Measurements from ENCODE around the gene ZCCHC14. TPM values are rescaled to one million over a fixed set of nuclear protein-coding genes. Genes with fewer than 3 reads are reported as not detected.
"Not testable (repeated sequence)": the region's sequence is repeated elsewhere in the genome, so short reads cannot be mapped to it uniquely, and the experiment has no call there.

The ZCCHC14 gene
- total RNA-seq, 1 donor from 2014 or later: 50.4 TPM

DNA sequence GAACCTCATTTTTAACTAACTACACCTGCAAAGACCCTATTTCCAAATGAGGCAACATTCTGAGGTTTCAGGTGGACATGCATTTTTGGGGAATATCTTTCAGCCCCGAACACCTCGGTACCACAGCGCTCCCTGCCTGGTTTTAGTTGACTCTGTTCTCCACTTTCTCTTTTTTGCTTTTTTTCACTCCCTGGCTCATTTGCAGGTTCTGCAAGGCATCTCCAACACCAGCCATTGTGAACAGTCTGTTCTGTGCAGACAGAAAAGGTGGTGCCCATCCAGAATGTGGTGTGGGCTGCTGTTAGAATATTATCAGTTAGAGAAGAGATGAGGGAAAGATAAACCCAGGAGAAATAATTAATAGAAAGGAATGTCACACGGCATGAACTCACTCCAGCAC lies 32.5 kb upstream of the ZCCHC14 start:
- Mint-ChIP-seq H3K4me1 (ENCODE audit: unreplicated experiment) (no peaks in the 10 kb centered on the region), H3K36me3 (ENCODE audit: low read depth, unreplicated experiment) (no peaks in the 10 kb centered on the region), H3K4me3 (ENCODE audit: unreplicated experiment) (no peak overlapping the region), H3K27ac (ENCODE audit: unreplicated experiment) (no peak overlapping the region), H3K27me3 (ENCODE audit: unreplicated experiment) (no peaks in the 10 kb centered on the region), H3K9me3 (ENCODE audit: unreplicated experiment) (no peaks in the 10 kb centered on the region)
- DNase-seq (ENCODE audit: low spot score): no peak
- TF ChIP-seq, protein P1, sequence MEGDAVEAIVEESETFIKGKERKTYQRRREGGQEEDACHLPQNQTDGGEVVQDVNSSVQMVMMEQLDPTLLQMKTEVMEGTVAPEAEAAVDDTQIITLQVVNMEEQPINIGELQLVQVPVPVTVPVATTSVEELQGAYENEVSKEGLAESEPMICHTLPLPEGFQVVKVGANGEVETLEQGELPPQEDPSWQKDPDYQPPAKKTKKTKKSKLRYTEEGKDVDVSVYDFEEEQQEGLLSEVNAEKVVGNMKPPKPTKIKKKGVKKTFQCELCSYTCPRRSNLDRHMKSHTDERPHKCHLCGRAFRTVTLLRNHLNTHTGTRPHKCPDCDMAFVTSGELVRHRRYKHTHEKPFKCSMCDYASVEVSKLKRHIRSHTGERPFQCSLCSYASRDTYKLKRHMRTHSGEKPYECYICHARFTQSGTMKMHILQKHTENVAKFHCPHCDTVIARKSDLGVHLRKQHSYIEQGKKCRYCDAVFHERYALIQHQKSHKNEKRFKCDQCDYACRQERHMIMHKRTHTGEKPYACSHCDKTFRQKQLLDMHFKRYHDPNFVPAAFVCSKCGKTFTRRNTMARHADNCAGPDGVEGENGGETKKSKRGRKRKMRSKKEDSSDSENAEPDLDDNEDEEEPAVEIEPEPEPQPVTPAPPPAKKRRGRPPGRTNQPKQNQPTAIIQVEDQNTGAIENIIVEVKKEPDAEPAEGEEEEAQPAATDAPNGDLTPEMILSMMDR (IDR thresholded peaks at IDR 0.05; ENCODE audit: unreplicated experiment): no peak

DNA sequence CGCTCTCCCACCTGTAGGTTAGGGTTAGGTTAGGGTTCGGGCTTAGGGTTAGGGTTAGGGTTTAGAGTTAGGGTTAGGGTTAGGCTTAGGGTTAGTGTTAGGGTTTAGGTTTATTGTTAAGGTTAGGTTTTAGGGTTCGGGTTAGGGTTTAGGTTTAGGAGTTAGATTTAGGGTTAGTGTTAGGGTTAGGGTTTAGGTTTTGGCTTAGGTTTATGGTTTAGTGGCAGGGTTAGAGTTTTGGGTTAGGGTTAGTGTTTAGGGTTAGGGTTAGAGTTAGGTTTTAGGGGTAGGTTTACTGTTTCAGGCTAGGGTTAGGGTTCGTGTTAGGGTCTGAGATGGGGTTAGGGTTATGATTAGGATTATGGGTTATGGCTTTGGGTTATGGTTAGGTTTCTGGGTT lies 31.6 kb upstream of the ZCCHC14 start:
- TF ChIP-seq, protein P1 (IDR thresholded peaks at IDR 0.05; ENCODE audit: unreplicated experiment): no peak
- Mint-ChIP-seq H3K4me1 (ENCODE audit: unreplicated experiment) (no peaks in the 10 kb centered on the region), H3K36me3 (ENCODE audit: low read depth, unreplicated experiment) (no peaks in the 10 kb centered on the region), H3K27me3 (ENCODE audit: unreplicated experiment) (no peaks in the 10 kb centered on the region), H3K4me3 (ENCODE audit: unreplicated experiment) (no peak overlapping the region), H3K9me3 (ENCODE audit: unreplicated experiment) (no peaks in the 10 kb centered on the region), H3K27ac (ENCODE audit: unreplicated experiment) (no peak overlapping the region)
- no peak for DNase-seq (ENCODE audit: low spot score)

DNA sequence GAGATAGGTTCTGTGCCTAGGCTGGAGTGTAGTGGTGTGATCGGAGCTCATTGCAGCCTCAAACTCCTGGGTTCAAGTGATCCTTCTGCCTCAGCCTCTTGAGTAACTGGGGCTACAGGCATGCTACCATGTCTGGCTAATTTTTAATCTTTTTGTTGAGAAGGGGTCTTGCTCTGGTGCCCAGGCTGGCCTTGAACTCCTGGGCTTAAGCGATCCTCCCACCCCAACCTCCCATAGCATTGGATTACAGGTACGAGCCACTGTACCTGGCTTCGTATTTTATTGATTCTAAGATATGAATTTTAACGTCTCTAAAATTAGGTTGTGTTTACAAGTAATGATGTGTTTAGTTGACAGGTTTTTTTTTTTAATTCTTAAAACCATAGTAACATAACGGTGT lies 30.8 kb upstream of the ZCCHC14 start:
- not testable (repeated sequence) for H3K27ac Mint-ChIP-seq (ENCODE audit: unreplicated experiment); H3K36me3 Mint-ChIP-seq (ENCODE audit: low read depth, unreplicated experiment); H3K4me3 Mint-ChIP-seq (ENCODE audit: unreplicated experiment); H3K9me3 Mint-ChIP-seq (ENCODE audit: unreplicated experiment); DNase-seq (ENCODE audit: low spot score); H3K4me1 Mint-ChIP-seq (ENCODE audit: unreplicated experiment); H3K27me3 Mint-ChIP-seq (ENCODE audit: unreplicated experiment)

DNA sequence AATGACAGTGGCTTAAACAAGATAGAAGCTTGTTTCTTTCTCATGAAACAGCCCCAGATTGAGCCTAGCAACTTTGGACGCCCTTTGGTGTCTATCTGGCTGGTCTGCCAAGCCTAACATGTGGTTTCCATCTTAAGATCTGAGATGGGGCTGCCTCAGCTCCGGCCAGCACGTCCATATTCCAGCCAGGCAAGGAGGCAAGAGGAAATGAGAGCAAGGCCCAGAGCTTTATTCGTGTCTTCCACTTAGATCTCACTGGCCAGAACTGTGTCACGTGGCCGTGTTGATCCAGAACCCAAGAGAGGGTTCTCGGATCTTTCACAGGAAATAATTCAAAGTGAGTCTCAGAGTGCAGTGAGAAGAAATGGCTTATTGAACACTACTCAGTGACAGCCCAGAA lies 28.9 kb upstream of the ZCCHC14 start:
- not testable (repeated sequence) for H3K9me3 Mint-ChIP-seq (ENCODE audit: unreplicated experiment); H3K27ac Mint-ChIP-seq (ENCODE audit: unreplicated experiment); H3K4me3 Mint-ChIP-seq (ENCODE audit: unreplicated experiment); H3K36me3 Mint-ChIP-seq (ENCODE audit: low read depth, unreplicated experiment); DNase-seq (ENCODE audit: low spot score); H3K4me1 Mint-ChIP-seq (ENCODE audit: unreplicated experiment); H3K27me3 Mint-ChIP-seq (ENCODE audit: unreplicated experiment)

DNA sequence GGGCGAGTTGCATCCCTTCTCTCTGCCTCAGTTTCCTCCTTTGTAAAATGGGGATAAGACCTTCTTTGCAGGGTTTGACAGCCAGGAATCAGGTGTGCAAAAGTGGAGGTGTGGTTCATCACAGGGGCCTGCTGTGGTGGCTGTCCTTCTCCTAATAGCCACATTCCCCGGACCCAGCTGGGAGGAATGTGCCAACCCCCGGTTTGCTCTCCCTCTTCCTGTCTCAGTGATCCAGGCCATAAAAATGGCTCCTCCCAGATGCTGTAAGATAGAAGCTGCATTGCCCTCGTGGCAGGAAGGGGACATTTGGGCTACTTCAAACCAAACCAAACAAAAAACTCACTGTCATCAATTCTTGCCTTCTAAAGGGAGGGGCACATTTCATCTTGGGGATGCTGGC lies 26.3 kb upstream of the ZCCHC14 start:
- DNase-seq (ENCODE audit: low spot score); H3K27ac Mint-ChIP-seq (ENCODE audit: unreplicated experiment): not testable (repeated sequence)

DNA sequence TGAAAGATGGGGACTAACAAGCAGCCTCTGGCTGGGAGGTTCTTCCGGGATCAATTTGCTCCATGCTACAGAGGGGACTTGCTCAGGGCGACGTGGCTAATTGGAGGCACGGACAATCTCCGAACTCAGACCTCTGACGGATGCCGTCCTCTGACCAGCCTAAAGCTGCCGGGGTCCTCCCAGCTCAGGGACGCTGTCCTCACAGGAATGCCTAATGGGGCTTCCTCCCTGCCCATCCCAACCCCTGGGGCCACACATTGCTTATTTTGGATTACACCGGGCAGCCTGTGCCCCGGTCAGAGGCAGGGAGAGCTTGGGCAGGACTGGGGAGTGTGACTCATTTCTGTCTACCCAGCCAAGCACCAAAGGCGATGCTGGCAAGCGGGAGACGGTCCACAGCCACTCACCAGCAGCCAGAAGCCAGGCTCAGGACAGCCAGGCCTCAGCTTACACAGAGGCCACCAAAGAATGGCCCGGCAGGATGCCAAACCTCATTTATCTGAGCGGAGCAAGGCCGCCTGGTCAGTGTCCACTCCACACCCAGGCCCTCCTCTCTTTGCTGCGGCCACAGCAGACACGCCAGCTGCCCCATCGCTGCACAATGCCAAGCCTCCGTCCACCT lies 25.7 kb upstream of the ZCCHC14 start:
- H3K4me3 Mint-ChIP-seq (ENCODE audit: unreplicated experiment); H3K9me3 Mint-ChIP-seq (ENCODE audit: unreplicated experiment); H3K27ac Mint-ChIP-seq (ENCODE audit: unreplicated experiment); H3K4me1 Mint-ChIP-seq (ENCODE audit: unreplicated experiment); H3K27me3 Mint-ChIP-seq (ENCODE audit: unreplicated experiment); H3K36me3 Mint-ChIP-seq (ENCODE audit: low read depth, unreplicated experiment); DNase-seq (ENCODE audit: low spot score): not testable (repeated sequence)

More for the DNA sequence above, 26.3 kb upstream of the ZCCHC14 start:
- not testable (repeated sequence) for H3K9me3 Mint-ChIP-seq (ENCODE audit: unreplicated experiment); H3K27me3 Mint-ChIP-seq (ENCODE audit: unreplicated experiment); H3K36me3 Mint-ChIP-seq (ENCODE audit: low read depth, unreplicated experiment); H3K4me3 Mint-ChIP-seq (ENCODE audit: unreplicated experiment); H3K4me1 Mint-ChIP-seq (ENCODE audit: unreplicated experiment)

DNA sequence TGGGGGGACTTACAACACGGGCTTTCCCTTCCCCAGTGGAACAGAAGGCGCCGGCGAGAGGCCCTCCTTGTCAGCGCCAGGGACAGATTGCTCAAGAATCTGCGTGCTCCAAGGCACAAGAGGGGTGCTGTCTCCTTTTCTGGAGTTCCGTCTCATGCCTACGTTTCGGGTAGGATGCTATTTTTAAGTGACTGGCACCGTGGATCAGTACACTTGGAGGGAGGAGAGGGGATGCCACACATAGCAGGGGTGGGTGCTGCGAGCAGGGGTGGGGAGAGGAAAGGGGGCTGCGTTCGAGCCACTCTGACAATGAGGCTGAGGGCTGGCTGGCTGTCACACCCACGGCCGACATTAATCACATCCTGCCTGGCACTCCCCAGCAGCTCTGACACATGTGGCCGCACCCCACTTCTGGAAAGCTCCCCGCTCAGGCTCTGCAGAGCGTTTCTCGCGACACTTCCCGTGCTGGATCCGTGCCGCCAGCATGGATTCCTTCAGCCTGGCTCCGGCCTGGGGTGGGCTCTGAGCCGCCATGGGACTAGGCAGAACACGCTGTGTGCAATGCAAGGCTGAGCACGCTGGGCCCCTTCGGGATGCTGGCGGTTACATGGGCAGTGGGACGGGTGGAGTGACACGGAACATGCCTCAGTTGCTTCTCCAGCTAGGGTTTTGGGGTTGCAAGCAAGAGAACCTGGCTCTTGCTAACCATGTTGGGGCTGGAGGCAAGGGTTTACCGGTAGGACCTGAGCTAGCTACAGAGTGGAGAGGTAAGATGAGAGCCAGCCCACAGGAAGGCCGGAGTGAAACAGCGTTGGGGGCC lies 25.0 kb upstream of the ZCCHC14 start:
- not testable (repeated sequence) for DNase-seq (ENCODE audit: low spot score); H3K27ac Mint-ChIP-seq (ENCODE audit: unreplicated experiment); H3K9me3 Mint-ChIP-seq (ENCODE audit: unreplicated experiment); H3K4me3 Mint-ChIP-seq (ENCODE audit: unreplicated experiment); H3K36me3 Mint-ChIP-seq (ENCODE audit: low read depth, unreplicated experiment); H3K4me1 Mint-ChIP-seq (ENCODE audit: unreplicated experiment); H3K27me3 Mint-ChIP-seq (ENCODE audit: unreplicated experiment)

Measured in endothelial cell (in vitro differentiated cells).